GM19397 (cell line): Measurements from ENCODE around the gene KLHL40.

Experiments used
- ATAC-seq: cut with Tn5 transposase; IDR thresholded peaks from one replicate; pipeline ENCODE4 v1.9.1; 2021; ENCODE audit warnings: mild to moderate bottlenecking, moderate library complexity; ENCODE audit not compliant: unreplicated experiment

The KLHL40 gene

DNA sequence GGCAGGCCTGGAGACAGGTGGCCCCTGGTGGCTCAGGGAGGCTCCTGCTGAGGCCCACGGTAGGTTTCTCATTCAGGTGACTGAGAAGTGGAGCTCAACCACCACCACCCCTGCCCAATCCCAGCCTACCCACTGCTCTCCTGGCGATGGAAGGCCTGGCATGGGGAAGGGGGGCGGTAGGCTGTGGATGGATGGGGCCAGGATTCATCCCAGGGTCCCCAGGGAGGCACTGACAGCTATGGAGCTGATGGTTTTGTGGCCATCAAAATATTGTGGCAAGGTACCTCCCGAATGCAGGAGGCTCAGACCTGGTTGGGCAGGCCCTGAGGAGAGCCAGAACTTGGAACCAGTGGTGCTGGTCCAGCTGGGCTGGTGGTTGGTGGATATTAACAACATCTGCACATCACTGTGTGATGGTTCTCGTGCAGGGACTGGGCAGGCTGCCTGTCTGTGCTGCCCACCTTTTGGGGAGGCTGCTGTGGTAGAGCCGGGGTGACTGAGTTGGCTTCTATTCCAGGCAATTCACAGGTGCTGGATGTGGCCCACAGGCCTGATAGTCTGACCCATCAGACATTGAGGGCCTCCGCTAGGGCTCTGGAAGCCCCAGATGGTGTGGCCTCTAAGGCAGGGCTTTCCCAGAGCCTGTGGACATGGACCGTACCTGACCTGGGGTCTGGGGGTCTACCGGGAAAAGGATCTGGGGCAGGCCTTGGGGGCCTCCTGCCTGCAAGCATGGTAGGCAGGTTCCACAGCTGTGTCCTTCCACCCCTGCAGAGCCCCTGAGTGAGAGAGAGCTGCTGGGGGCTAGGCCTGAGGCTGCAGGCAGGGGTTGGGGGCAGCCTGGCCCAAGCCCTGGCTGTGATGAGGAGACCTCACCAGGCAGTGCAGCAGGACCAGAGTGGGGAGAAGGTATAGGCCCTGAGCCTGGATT is 28.4 kb upstream of the KLHL40 start:
- no peak for ATAC-seq

DNA sequence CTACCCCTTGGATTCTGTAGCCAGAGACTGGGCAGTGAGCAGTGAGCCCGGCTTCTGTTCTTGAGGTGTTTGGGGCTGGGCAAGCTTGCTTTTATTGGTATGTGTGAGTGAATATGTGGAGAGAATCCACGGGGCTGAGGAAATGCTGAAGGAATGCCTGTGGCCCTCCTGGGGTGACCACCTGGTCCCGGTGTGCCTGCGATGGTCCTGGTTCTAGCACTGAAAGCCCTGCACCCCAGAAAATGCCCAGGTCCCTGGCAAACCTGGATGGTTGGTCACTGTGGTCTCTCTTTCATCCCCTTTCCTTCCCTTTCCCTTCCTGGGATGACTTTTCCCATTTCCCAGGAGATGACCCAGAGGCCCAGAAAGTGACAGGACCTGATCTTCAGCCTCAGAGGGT is 27.7 kb upstream of the KLHL40 start:
- no peak for ATAC-seq

DNA sequence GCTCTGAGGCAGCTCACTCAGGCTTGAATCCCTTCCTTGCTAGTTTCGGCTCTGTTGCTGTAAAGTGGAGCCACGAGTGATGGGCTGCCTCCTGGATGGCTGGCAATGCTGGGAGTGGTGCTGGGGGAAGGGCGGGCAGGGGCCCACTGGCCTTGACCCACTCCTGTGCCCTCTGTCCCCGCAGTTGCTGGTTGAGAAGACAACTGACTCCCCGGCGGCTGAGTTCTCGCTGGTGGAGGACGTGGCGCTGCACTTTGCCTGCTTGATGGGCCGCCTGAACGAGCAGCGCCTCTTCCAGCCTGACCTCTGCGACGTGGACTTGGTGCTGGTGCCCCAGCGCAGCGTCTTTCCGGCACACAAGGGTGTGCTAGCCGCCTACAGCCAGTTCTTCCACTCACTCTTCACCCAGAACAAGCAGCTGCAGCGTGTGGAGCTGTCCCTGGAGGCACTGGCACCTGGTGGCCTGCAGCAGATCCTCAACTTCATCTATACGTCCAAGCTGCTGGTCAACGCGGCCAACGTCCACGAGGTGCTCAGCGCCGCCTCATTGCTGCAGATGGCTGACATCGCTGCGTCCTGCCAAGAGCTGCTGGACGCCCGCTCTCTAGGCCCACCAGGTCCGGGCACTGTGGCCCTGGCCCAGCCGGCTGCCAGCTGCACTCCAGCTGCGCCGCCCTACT is 27.1 kb upstream of the KLHL40 start:
- ATAC-seq = no peak

DNA sequence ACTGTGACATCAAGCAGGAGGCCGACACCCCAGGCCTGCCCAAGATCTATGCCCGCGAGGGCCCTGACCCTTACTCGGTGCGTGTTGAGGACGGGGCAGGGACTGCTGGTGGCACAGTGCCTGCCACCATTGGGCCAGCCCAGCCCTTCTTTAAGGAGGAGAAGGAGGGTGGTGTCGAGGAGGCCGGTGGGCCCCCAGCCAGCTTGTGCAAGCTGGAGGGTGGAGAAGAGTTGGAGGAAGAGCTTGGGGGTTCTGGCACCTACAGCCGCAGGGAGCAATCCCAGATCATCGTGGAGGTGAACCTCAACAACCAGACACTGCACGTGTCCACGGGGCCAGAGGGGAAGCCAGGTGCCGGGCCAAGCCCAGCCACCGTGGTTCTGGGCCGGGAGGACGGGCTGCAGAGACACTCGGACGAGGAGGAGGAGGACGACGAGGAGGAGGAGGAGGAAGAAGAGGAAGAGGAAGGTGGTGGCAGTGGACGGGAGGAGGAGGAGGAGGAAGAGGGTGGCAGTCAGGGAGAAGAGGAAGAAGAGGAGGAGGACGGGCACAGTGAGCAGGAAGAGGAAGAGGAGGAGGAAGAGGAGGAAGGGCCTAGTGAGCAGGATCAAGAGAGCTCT is 26.5 kb upstream of the KLHL40 start:
- no peak for ATAC-seq

DNA sequence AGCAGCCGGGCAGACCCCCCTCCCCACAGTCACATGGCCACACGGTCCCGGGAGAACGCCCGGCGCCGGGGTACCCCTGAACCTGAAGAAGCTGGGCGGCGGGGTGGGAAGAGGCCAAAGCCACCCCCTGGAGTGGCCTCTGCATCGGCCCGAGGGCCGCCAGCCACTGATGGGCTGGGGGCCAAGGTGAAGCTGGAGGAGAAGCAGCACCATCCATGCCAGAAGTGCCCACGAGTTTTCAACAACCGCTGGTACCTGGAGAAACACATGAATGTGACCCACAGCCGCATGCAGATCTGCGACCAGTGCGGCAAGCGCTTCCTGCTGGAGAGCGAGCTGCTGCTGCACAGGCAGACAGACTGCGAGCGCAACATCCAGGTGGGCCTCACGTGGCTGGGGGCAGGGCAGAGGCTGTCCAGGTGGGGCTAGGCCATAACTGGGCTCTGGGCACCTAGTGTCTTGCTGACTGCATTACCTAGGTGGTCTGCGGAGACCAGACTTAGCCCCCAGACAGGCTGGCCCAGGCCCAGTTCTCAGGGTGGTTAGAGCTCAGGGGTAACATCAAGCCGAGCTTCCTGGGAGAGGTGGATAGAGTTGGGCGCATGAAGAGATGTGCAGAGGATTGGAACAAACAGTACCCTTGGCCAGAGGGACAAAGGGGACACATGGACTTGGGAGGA is 25.7 kb upstream of the KLHL40 start:
- no peak for ATAC-seq

DNA sequence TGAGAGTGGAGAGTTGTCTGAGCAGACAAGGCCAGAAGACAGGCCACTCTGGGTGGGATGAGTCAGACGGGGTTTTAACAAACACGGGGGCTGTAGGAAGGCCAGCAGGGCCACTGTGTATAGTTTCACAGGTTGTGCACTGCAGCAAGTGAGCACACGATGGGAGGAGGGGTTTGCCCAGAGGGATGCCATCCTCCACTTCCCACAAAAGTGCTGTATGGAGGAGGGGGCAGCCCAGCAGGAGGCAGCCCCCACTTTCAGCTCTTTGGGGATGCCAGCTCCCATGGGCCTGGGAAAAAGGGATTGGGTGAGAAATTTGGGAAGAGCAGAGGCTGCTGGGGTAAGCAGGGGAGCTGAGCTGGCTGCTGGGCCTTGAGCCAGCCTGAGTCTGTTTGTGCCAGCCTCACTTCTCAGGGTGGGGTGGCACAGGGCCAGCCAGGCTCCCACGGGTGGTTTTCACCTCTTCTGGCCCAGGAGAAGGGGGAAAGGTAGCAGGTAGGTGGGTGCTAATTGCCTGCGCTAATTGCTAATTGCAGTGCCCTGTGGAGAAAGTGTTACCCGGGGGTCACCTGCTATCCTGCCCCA is 25.1 kb upstream of the KLHL40 start:
- no peak for ATAC-seq

DNA sequence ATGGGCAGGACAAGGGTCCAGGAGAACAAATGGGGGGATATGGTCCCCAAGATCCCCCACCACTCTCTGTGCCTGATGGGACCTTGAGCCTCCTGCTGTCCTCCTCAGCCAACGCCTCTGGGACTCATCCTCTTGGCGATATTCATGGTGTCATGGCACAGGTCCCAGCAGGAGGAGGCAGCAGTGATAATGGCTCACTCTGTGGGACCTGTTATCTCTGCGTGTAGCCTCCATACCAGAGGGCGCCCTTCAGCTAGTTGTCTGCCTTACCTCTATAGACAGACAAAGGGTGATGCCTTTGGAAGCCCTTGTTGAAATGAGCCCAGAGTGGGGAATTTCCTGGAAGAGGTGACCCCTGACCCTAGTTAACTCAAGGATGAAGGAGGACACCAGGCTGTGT is 24.4 kb upstream of the KLHL40 start:
- ATAC-seq = no peak

DNA sequence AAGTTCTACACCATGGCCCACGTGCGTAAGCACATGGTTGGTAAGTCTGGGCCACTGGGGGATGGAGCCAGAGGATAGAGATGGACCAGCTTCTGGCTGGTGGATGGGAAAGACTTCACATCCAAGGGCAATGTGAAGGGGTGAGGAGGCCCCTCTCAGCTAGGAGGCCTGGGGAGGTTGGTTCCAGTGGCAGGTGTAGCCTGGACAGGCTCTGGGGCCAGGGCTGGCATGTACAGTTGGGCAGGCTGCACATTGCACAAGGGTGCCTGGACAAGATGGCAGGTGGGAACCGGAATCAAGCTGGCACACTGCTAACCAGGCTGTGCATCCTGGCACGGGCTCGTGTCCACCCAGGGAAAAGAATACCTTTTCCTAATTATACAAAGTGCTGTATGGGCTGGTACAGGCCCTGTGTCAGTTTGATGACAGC is 23.7 kb upstream of the KLHL40 start:
- no peak for ATAC-seq

DNA sequence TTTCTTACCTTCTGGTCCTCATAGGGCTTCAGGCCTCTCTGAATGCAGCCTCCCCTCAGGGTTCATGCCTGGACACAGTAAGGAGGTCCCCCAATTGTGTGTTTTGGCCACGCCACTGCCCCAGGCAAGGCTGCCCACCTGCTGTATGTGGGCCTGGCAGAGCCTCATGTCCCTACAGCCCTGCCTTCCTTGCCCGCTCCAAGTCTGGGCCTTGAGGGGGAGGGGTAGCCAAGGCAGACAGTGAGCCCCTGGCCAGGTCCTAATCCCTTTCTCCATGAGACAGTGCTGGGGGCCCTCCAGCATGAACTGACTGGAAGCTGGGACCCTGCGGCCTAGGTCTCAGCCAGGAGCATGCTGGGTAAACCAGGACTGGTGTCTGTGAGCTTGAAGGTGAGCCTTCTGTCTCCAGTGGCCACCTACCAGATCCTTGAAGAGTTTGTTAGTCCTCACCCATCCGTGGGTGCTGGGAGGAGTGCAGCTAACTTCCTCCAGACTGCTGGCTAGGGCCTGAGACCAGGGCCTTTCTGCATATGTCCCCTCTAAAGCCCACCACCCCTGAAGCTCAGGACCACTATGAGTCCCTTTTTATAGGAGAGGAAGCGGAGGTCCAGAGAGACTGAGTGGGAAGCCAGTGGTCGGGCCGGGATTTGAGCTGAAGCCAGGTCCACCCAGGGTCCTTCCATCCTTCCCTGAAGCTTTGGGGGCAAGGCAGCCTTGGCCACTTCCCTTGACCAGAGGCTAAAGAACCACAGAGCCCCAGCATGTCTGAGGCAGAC is 23.1 kb upstream of the KLHL40 start:
- no peak for ATAC-seq

DNA sequence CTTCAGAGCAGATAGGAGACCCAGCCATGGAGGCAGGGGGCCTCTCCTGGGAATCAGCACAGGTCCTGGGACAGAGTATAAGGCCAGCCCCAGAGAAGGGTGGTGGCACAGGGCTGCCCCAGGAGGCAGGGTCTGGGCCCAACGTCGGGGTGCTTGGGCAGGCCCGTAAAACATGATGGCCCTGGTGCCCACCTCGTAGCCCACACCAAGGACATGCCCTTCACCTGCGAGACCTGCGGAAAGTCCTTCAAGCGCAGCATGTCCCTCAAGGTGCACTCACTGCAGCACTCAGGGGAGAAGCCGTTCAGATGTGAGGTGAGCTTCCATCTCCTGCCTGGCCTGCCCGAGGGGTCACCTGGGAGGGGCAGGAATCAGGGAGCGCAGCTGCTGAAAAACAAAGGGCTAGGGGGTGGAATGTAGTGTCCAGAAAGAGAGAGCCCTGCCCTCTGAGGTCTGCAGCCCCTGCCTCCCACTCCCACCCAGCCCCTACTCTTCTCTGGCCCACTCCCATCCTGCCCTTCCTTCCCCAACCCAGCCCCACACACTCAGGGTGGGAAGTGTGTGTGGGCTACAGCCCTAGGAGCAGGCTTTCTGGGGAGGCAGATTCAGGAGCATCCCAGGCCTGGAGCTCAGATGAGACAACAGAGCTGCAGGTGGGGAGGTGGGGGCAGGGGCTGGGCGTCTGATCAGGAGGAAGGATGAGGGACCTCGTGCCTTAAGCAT is 22.4 kb upstream of the KLHL40 start:
- no peak for ATAC-seq

DNA sequence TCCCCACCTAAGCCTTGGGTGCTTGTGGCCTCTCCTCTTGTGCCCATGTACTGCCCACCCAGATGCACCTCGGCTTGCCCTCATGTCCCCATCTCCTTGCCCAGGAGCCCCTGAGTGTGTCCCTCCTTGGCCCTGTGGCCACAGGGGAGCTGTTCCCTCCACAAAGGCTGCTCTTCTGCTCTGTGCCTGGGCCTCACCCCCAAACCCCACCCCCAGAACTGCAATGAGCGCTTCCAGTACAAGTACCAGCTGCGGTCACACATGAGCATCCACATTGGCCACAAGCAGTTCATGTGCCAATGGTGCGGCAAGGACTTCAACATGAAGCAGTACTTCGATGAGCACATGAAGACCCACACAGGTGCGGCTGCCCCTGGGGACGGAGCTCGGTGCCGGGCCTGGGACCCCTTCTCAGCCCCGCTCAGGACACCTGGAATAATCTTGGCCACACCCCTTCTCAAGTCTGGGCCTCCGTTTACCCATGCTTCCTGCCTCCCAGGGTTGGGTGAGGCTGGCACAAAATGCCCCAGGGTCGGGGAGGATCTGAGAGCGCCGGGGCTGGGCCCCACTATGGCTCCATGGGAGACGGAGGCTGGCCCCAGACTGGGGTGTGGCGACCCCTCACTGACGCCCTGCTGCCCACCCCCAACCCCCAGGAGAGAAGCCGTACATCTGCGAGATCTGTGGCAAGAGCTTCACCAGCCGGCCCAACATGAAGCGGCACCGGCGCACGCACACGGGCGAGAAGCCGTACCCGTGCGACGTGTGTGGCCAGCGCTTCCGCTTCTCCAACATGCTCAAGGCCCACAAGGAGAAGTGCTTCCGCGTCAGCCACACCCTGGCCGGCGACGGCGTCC is 21.5 kb upstream of the KLHL40 start:
- ATAC-seq = no peak

DNA sequence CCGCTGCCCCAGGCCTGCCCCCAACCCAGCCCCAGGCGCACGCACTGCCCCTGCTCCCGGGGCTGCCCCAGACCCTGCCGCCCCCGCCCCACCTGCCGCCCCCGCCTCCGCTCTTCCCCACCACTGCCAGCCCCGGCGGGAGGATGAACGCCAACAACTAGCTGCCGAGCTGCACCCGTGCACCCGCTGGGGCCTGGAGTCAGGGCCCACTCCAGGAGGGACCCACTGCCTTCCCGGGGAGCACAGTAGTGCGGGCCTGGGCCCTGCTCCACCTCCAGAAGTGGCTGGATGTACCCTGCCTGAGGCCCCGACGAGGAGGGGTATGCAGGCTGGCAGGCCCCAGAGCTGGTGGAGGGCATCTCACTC is 20.9 kb upstream of the KLHL40 start:
- ATAC-seq = no peak

DNA sequence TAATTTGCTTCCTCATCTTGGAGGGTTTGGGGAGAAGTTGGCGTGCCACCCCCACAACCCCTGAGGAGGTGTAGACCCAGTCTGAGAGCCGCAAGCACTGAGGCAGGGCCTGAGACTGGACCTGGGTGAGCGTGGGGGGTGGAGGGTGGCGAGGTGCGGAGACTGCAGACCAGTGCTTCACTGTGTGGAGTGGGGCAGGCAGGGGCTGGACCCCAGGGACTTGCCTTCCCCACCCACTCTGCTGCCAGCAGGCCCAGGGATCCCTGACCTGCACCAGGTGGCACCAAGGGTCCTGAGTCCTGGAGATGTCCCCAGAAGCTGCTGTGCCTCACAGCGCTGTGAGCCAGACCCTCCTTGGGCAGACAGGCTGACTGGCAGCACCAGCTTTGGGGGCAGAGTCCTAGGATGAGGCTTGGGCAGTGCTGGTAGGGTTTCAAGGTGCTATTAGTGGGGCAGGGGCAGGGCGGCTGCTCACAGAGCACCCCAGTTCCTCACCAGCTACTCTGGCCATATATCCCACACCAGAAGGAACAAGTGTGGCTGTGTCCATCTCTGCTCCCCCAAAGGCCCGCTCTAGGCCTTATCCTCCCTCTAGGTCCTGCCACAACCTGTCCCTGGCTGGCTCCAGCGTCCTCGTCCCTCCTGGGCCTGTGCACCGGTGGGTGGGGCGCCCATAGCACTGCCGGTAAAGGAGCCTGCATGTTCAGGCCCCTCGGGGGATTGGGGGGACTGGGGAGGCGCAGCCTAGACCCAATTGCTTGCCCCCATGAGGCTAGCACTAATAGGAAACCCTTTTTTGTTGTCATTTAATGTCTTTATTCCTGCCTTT is 20.1 kb upstream of the KLHL40 start:
- no peak for ATAC-seq

DNA sequence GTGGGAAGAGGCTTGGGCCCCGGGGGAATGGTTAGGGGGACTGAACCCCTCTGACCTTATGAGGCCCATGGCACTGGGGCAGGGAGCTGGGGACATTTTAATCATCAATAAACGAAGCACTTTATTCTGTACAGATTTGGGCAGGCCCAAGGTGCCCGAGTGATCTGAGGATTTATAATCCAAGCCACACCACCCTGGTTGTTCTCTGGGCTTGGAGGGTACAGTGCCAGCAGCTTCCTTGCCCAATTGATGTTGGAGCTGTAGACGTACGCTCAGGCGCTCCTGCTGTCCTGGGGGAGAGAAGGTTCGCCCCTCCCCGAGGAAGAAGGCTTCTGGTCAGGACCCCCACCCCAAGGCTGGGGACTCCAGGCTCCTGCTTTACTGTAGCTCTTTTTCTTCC is 19.3 kb upstream of the KLHL40 start:
- no peak for ATAC-seq

DNA sequence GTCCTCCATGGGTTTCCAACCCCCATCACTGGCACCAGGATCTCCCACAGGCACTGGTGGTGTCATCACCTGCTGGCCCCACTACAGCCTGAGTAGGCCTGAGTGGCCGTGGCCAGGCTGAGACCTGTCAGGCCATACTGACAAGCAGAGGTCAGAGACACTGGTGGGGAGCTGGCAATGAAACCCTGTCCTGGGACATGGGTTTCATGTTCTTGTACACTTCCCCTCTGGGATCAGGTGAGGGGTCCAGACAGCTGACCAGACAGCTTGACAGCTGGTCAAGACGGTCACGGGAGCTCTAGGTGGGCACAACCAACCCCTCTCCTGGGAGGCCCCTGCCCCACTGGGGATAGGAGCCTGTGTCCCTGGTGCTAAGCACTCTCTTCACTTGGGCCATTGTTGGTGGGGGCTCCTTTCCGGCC is 18.7 kb upstream of the KLHL40 start:
- ATAC-seq = no peak

DNA sequence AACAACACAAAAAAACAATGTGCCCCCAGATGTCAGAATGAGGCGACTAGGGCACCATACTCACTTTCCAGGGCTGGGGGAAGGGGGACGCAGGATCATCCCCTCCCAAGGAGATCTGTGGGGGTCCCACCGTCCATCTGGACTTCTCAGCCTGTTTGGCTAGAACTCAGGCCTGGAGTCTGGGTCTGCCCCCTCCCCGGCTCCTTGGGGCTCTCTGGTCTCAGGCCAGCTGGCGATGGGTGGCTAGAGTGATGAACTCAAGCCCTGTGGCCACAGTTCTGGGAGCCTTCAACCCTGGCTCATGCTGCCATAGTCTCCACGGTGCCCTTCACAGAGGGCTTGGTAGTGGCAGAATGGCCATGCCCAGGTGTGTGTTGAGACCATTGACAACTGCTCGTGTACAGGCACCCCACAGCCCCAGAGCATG is 18.2 kb upstream of the KLHL40 start:
- ATAC-seq = no peak

DNA sequence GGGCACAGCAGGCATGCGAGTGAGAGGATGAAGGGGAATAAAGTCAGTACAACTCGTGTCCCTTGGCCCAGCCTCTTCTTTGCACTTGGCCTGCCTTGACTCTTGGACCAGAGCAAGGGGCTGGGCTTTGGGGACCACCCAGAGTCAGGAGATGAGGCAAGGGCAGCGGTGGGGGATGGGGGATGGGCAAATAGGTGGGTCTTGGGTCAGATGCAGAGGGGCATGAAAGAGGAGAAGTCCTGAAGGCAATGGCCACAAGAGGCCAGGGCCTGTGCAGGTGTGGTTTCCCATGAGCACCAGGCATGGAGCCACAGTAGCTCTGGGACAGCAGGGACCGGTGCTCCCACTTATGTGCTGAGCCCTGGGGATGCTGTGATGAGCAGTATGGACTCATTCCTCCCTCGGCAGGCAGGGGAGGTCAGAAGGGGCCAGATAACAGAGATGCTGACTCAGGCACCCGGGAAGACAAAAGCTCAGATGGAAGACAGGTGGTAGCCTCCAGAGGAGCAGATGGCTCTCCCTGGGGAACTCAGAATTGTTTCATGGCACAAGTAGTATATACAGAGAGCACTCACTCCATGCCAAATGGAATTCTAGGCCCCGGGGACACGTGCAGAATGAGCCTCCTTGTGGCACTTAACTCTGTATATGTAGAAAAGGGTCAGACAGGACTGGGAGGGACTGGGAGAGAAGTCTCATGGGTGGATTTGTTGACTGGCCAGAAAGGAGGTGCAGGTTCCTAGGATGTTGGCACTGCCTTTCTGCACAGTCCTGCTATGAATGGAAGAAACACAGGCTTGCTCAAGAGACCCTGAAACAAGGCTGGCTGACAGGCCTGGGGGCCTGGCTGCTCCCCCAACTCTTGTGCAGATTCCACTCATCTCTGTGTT is 17.6 kb upstream of the KLHL40 start:
- no peak for ATAC-seq
